NCI-H69 (cell line): ENCODE results near the gene RUNX1.

Experiments
- DNase-seq: peaks from one replicate; lab custom pipeline; 2025; lab: John Stamatoyannopoulos, UW

The RUNX1 gene

GRCh38 chr21:34880401-34880800 lies 168.7 kb downstream of the RUNX1 start:
- DNase-seq, result no peak

GRCh38 chr21:34878940-34879339 lies 170.2 kb downstream of the RUNX1 start:
- no peak for DNase-seq

GRCh38 chr21:34878501-34878900 lies 170.6 kb downstream of the RUNX1 start:
- DNase-seq, result peak; percentile 26

- no peak for DNase-seq
These were observed 171.5 kb downstream of the RUNX1 start for GRCh38 chr21:34877485-34878128.

GRCh38 chr21:34875830-34876229 lies 173.3 kb downstream of the RUNX1 start:
- DNase-seq, result no peak

- no peak for DNase-seq
These were observed 174.2 kb downstream of the RUNX1 start for GRCh38 chr21:34874684-34875513.

- no peak for DNase-seq
These were observed 177.8 kb downstream of the RUNX1 start for GRCh38 chr21:34871026-34871908.

- no peak for DNase-seq
These were observed 178.9 kb downstream of the RUNX1 start for GRCh38 chr21:34870246-34870645.

GRCh38 chr21:34869545-34869944 lies 179.6 kb downstream of the RUNX1 start:
- no peak for DNase-seq

- no peak for DNase-seq
These were observed 181.3 kb downstream of the RUNX1 start for GRCh38 chr21:34867785-34868184.

- no peak for DNase-seq
These were observed 183.5 kb downstream of the RUNX1 start for GRCh38 chr21:34865400-34866241.

- DNase-seq, result no peak
These were observed 184.5 kb downstream of the RUNX1 start for GRCh38 chr21:34864370-34865149.

- no peak for DNase-seq
These were observed 186.2 kb downstream of the RUNX1 start for GRCh38 chr21:34862951-34863350.

GRCh38 chr21:34861258-34861657 lies 187.8 kb downstream of the RUNX1 start:
- no peak for DNase-seq

GRCh38 chr21:34859976-34860653 lies 189.0 kb downstream of the RUNX1 start:
- no peak for DNase-seq

GRCh38 chr21:34858559-34858958 lies 190.5 kb downstream of the RUNX1 start:
- DNase-seq, result peak; percentile 53

- peak; percentile 11 for DNase-seq
These were observed 191.2 kb downstream of the RUNX1 start for GRCh38 chr21:34857874-34858273.

GRCh38 chr21:34857122-34857713 lies 191.9 kb downstream of the RUNX1 start:
- peak; percentile 54 for DNase-seq

GRCh38 chr21:34852448-34852847 lies 196.7 kb downstream of the RUNX1 start:
- DNase-seq, result no peak
